Activated B cell treated with CpG ODN at 0.5 μM for 24 hours (primary cell): ENCODE data around the gene MRPL36. TPM values are rescaled to one million over a fixed set of nuclear protein-coding genes. Genes with fewer than 3 reads are reported as not detected.

ENCODE experiments used
- ATAC-seq: fragments of 200-7000 bp; cut with Tn5 transposase; one replicate; pipeline ENCODE4 v1.10.0; 2021; ENCODE audit warnings: low read depth, mild to moderate bottlenecking, moderate library complexity
- CTCF ChIA-PET: fragments of 350-600 bp; sonication (Branson Sonifier 250); formaldehyde crosslinking; loops from one replicate; lab custom pipeline; 2021; ENCODE audit warnings: antibody characterized with exemption; lab: Charles Lee
- POLR2A ChIA-PET: fragments of 350-600 bp; sonication (Branson Sonifier 250); formaldehyde crosslinking; loops from one replicate; lab custom pipeline; 2021; ENCODE audit warnings: antibody characterized with exemption; lab: Charles Lee
- DNase-seq: peaks from one replicate; pipeline ENCODE4 v3.0.0; 2022
- H3K27ac Mint-ChIP-seq: one replicate; pipeline ENCODE4 v1.8.0; 2020; ENCODE audit warnings: mixed read lengths
- H3K27me3 Mint-ChIP-seq: one replicate; pipeline ENCODE4 v1.8.0; 2021; ENCODE audit warnings: mixed read lengths
- H3K36me3 Mint-ChIP-seq: one replicate; pipeline ENCODE4 v1.8.0; 2021; ENCODE audit warnings: low read depth, mixed read lengths
- H3K4me1 Mint-ChIP-seq: one replicate; pipeline ENCODE4 v1.8.0; 2021; ENCODE audit warnings: mixed read lengths
- H3K4me3 Mint-ChIP-seq: one replicate; pipeline ENCODE4 v1.8.0; 2020; ENCODE audit warnings: mild to moderate bottlenecking, mixed read lengths
- H3K9me3 Mint-ChIP-seq: one replicate; pipeline ENCODE4 v1.8.0; 2020; ENCODE audit warnings: mixed read lengths
- intact Hi-C: fragments of 100-400 bp; cut with micrococcal nuclease; formaldehyde crosslinking; loops from one replicate; pipeline ENCODE4 v1.15.1; 2024
- total RNA-seq: library from RNA; stranded (reverse); gene quantifications from 2 replicates; pipeline ENCODE4 v1.2.3, GENCODE V29; 2022
- TF ChIP-seq, protein P1 (sequence below): fragments of 200-600 bp; IDR thresholded peaks from one replicate; pipeline ENCODE4 v1.8.0; 2022; ENCODE audit warnings: antibody characterized with exemption, mild to moderate bottlenecking

The MRPL36 gene
- total RNA-seq, 1 donor from 2014 or later, result 28.7 TPM

- no peak for ATAC-seq
- H3K9me3 Mint-ChIP-seq, result no peaks in the 10 kb centered on the region
- H3K27me3 Mint-ChIP-seq, result peaks cover 16% of the 10 kb centered on the region
- H3K36me3 Mint-ChIP-seq, result no peaks in the 10 kb centered on the region
- ChIA-PET POLR2A (no interaction called here), CTCF (no interaction called here)
- no peak overlapping the region for H3K4me3 Mint-ChIP-seq
- intact Hi-C loops, result no loop called here
- no peak for DNase-seq
- no peaks in the 10 kb centered on the region for H3K4me1 Mint-ChIP-seq
- no peak overlapping the region for H3K27ac Mint-ChIP-seq
- TF ChIP-seq, protein P1, sequence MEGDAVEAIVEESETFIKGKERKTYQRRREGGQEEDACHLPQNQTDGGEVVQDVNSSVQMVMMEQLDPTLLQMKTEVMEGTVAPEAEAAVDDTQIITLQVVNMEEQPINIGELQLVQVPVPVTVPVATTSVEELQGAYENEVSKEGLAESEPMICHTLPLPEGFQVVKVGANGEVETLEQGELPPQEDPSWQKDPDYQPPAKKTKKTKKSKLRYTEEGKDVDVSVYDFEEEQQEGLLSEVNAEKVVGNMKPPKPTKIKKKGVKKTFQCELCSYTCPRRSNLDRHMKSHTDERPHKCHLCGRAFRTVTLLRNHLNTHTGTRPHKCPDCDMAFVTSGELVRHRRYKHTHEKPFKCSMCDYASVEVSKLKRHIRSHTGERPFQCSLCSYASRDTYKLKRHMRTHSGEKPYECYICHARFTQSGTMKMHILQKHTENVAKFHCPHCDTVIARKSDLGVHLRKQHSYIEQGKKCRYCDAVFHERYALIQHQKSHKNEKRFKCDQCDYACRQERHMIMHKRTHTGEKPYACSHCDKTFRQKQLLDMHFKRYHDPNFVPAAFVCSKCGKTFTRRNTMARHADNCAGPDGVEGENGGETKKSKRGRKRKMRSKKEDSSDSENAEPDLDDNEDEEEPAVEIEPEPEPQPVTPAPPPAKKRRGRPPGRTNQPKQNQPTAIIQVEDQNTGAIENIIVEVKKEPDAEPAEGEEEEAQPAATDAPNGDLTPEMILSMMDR, result no peak
Measured at GRCh38 chr5:1838013-1838412, 38.4 kb upstream of the MRPL36 start.

DNA sequence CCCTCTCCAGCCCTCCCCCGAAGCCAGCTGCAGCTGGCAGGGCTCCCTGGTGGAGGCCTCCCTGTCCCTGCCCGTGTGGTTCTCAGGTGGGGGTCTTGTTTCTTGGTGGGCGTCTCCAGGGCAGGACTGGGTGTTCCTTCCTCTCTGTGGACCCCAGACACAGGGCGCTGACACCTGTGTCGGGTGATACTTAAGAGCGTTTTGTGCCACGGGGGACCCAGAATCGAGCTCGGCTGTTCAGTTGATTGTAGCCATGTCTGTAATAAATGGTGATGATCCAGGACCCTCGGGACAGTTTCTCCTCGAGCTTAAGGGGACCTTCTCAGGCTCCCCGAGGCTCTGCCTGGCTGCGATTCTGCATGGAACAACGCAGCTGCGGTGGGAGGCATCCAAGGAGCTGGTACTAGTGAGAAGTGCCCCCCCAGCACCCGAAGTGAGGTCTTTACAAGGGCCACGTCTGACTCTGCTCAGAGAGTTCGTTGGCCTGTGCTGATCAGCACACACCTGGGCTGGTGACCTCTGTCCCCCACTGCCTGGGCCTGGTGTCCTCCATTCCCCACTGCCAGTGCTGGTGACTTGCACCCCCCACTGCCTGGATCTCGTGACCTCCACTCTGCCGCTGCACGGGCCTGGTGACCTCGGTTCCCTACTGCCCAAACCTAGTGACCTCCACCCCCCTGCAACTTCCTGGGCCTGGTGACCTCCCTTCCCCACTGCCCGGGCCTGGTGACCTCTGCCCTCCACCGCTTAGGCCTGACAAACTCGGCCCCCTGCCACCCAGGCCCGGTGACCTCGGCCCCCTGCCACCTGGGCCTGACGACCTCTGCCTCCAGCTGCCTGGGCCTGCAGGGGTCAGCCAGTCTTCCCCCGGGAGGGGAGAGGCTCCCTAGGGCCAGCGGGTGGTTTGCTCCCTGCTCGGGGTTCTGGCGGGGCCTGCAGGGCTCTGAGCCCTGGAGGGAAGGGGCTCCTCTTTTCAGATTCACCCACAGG, 37.5 kb upstream of the MRPL36 start:
- H3K4me3 Mint-ChIP-seq, result no peak overlapping the region
- DNase-seq (no peak), ATAC-seq (no peak)
- H3K9me3 Mint-ChIP-seq, result no peaks in the 10 kb centered on the region
- intact Hi-C loops, result no loop called here
- H3K27ac Mint-ChIP-seq, result no peak overlapping the region
- POLR2A ChIA-PET, result no interaction called here
- CTCF ChIA-PET, result no interaction called here
- TF ChIP-seq, protein P1, result no peak
- peaks cover 13% of the 10 kb centered on the region for H3K27me3 Mint-ChIP-seq
- no peaks in the 10 kb centered on the region for H3K36me3 Mint-ChIP-seq
- H3K4me1 Mint-ChIP-seq, result no peaks in the 10 kb centered on the region

GRCh38 chr5:1836176-1836890, 36.7 kb upstream of the MRPL36 start:
- no peak for ATAC-seq
- CTCF ChIA-PET, result no interaction called here

DNA sequence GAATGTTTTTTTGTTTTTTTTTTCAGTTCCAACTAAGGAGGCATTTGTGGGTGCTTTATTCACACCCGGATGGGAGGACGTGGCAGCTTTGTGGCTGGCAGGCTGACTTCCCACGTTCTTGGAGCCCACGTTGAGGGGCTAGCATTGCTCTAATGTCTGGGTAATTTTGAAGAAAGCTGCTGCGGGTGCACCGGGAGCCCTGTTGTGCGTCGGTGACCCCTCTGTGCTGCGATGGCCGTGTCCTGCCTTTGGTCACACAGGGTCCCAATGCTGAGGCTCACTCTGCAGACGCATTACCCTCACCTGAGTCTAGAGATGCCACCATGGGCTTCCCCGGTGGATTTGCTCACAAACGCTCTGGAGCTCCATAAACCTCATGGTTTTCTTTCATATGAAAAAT, 35.8 kb upstream of the MRPL36 start:
- Mint-ChIP-seq H3K9me3 (no peaks in the 10 kb centered on the region), H3K27ac (no peak overlapping the region), H3K4me1 (no peaks in the 10 kb centered on the region), H3K4me3 (no peak overlapping the region), H3K27me3 (peaks cover 6% of the 10 kb centered on the region), H3K36me3 (no peaks in the 10 kb centered on the region)
- TF ChIP-seq, protein P1, result no peak
- CTCF ChIA-PET, result no interaction called here
- intact Hi-C loops, result no loop called here
- POLR2A ChIA-PET, result no interaction called here
- no peak for ATAC-seq
- no peak for DNase-seq

More at GRCh38 chr5:1836176-1836890, 36.7 kb upstream of the MRPL36 start:
- Mint-ChIP-seq H3K4me1 (no peaks in the 10 kb centered on the region), H3K27me3 (peaks cover 11% of the 10 kb centered on the region), H3K27ac (no peak overlapping the region), H3K4me3 (no peak overlapping the region), H3K9me3 (no peaks in the 10 kb centered on the region), H3K36me3 (no peaks in the 10 kb centered on the region)
- intact Hi-C loops, result no loop called here
- TF ChIP-seq, protein P1, result no peak
- POLR2A ChIA-PET, result no interaction called here
- DNase-seq, result no peak
